ENCODE data around the gene MBOAT1. TPM values are rescaled to one million over a fixed set of nuclear protein-coding genes. Genes with fewer than 3 reads are reported as not detected.

The MBOAT1 gene
- total RNA-seq, 1 experiment from 2014 or later = 39.9 TPM

- Mint-ChIP-seq H3K4me3 (ENCODE audit: low read depth, unreplicated experiment) (peak overlapping the region; percentile 86), H3K27ac (ENCODE audit: unreplicated experiment) (peak overlapping the region; percentile 62), H3K36me3 (ENCODE audit: insufficient read depth, unreplicated experiment) (peaks cover 34% of the 10 kb centered on the region), H3K27me3 (ENCODE audit: unreplicated experiment) (no peaks in the 10 kb centered on the region), H3K9me3 (ENCODE audit: low read depth, unreplicated experiment) (no peaks in the 10 kb centered on the region), H3K4me1 (ENCODE audit: low read depth, unreplicated experiment) (peaks cover 45% of the 10 kb centered on the region)
- no peak for TF ChIP-seq CTCF (IDR thresholded peaks at IDR 0.05; ENCODE audit: unreplicated experiment)
- intact Hi-C loops (cut with micrococcal nuclease; ENCODE audit: unreplicated experiment) = loop anchor here (1.0 to 5.0 kb wide), 5 partner anchors 33 to 317 kb away; partner anchors contain the start of gene E2F3
- DNase-seq = peak; percentile 82
- CTCF ChIA-PET = interaction anchor here (0.7 to 4.7 kb wide), 11 partner anchors 9 to 181 kb away, joined by 3 to 27 read pairs (median 5); no protein-coding TSS in a partner anchor
- no TSS peak for BruUV-seq (replicated peaks)
Measured at GRCh38 chr6:20211941-20212391, 303 bp downstream of the MBOAT1 start.

- Mint-ChIP-seq H3K36me3 (ENCODE audit: insufficient read depth, unreplicated experiment) (peaks cover 34% of the 10 kb centered on the region), H3K27me3 (ENCODE audit: unreplicated experiment) (no peaks in the 10 kb centered on the region), H3K9me3 (ENCODE audit: low read depth, unreplicated experiment) (no peaks in the 10 kb centered on the region), H3K4me1 (ENCODE audit: low read depth, unreplicated experiment) (peaks cover 49% of the 10 kb centered on the region), H3K27ac (ENCODE audit: unreplicated experiment) (peak overlapping the region; percentile 62), H3K4me3 (ENCODE audit: low read depth, unreplicated experiment) (peak overlapping the region; percentile 86)
- TSS peak; percentile 54 for BruUV-seq (replicated peaks)
- no peak for TF ChIP-seq CTCF (IDR thresholded peaks at IDR 0.05; ENCODE audit: unreplicated experiment)
- CTCF ChIA-PET = interaction anchor here (0.6 to 4.7 kb wide), 8 partner anchors 8 to 616 kb away, joined by 3 to 27 read pairs (median 6); no protein-coding TSS in a partner anchor
- DNase-seq = peak; percentile 54
- intact Hi-C loops (cut with micrococcal nuclease; ENCODE audit: unreplicated experiment) = loop anchor here (1.0 to 5.0 kb wide), 2 partner anchors 84 to 191 kb away; partner anchors contain the start of gene E2F3
Measured at GRCh38 chr6:20211037-20211940, 980 bp downstream of the MBOAT1 start.

GRCh38 chr6:20210158-20210557 lies 2.1 kb downstream of the MBOAT1 start:
- Mint-ChIP-seq H3K9me3 (ENCODE audit: low read depth, unreplicated experiment) (no peaks in the 10 kb centered on the region), H3K27ac (ENCODE audit: unreplicated experiment) (no peak overlapping the region), H3K27me3 (ENCODE audit: unreplicated experiment) (no peaks in the 10 kb centered on the region), H3K4me1 (ENCODE audit: low read depth, unreplicated experiment) (peaks cover 61% of the 10 kb centered on the region), H3K4me3 (ENCODE audit: low read depth, unreplicated experiment) (peak overlapping the region; percentile 86), H3K36me3 (ENCODE audit: insufficient read depth, unreplicated experiment) (peaks cover 34% of the 10 kb centered on the region)
- no peak for DNase-seq
- no peak for TF ChIP-seq CTCF (IDR thresholded peaks at IDR 0.05; ENCODE audit: unreplicated experiment)
- intact Hi-C loops (cut with micrococcal nuclease; ENCODE audit: unreplicated experiment) = loop anchor here (5.0 kb wide), 1 partner anchor 192 kb away; the partner anchor contains the start of gene E2F3
- BruUV-seq (replicated peaks) = no TSS peak
- CTCF ChIA-PET = interaction anchor here (0.5 to 4.7 kb wide), 5 partner anchors 8 to 1037 kb away, joined by 3 to 27 read pairs (median 3); no protein-coding TSS in a partner anchor

DNA sequence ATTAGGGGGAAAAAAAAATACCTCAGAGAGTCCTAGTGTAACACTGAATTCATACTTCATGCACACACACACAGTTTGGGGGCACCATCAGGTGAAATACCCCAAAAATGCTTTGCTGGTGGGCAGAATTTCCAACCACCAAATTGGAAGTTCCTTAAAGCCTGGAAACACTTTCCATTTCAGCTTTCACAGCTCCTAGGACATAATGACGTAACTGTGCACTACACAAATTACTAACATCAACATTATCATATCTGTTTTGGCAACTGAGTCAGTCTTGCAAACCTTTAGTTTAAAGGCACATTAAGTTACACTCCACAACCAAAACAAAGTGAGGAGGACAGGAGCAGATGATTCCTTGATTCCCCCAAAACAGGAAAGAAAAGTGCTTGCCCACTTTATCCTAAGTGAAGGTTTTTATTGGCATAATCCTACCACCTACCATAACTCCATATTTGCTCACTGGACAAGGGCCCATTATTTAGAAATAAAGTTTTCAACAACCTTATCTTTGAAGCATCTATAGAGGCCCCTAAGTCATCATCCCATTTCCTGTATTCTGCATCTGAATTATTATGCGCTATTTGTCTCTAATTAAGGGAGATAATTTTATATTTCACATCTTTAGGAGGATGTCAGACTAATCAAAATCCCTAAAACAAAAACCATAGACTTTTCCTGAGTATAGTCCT lies 3.4 kb downstream of the MBOAT1 start:
- no TSS peak for BruUV-seq (replicated peaks)
- TF ChIP-seq CTCF (IDR thresholded peaks at IDR 0.05; ENCODE audit: unreplicated experiment) = no peak
- Mint-ChIP-seq H3K9me3 (ENCODE audit: low read depth, unreplicated experiment) (no peaks in the 10 kb centered on the region), H3K27me3 (ENCODE audit: unreplicated experiment) (no peaks in the 10 kb centered on the region), H3K4me3 (ENCODE audit: low read depth, unreplicated experiment) (no peak overlapping the region), H3K36me3 (ENCODE audit: insufficient read depth, unreplicated experiment) (peaks cover 39% of the 10 kb centered on the region), H3K4me1 (ENCODE audit: low read depth, unreplicated experiment) (peaks cover 72% of the 10 kb centered on the region), H3K27ac (ENCODE audit: unreplicated experiment) (no peak overlapping the region)
- CTCF ChIA-PET = interaction anchor here (0.8 kb wide), 1 partner anchor 36 kb away, joined by 3 read pairs; no protein-coding TSS in a partner anchor
- no peak for DNase-seq
- intact Hi-C loops (cut with micrococcal nuclease; ENCODE audit: unreplicated experiment) = no loop called here

Measured in Calu3 (cell line).